Endometrium (tissue), 2 donors: ENCODE results near the gene UBE2C.

Source experiments
- FAIRE-seq: peaks from 2 replicates; lab custom pipeline; 2012; peaks lifted over from hg19 to GRCh38; lab: Jason Lieb, UNC
- donor health status: control.
- donor health status: control.

The UBE2C gene

GRCh38 chr20:45833030-45833882 lies 20.8 kb downstream of the UBE2C start, which contains the start of gene SNX21:
SNX21 (plus strand) TSS chr20:45833799; CDS start chr20:45833920, 121 bp downstream.
- no peak for FAIRE-seq

GRCh38 chr20:45833883-45834796 lies 21.7 kb downstream of the UBE2C start:
- FAIRE-seq: no peak

GRCh38 chr20:45834797-45835161 lies 22.3 kb downstream of the UBE2C start:
- FAIRE-seq: no peak

DNA sequence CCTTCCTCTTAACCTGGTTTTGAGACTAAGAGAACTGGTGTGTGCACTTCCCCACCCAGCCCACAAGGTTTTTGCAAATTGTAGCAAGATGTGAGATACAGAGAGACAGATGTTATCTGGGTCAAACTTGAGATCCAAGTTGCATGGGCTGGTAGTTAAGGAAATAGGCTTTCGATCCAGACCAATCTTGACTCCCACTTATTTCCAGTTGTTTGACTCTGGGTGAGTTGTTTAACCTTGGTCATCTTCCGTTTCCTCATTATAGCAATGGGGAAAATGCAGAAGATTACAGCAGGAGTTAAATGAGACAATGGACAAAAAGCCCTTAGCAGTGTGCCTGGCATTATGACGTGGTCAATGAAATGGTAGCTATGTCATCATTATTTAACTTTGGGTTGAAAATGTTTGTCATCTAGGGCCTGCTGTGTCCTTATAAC lies 22.9 kb downstream of the UBE2C start:
- no peak for FAIRE-seq

DNA sequence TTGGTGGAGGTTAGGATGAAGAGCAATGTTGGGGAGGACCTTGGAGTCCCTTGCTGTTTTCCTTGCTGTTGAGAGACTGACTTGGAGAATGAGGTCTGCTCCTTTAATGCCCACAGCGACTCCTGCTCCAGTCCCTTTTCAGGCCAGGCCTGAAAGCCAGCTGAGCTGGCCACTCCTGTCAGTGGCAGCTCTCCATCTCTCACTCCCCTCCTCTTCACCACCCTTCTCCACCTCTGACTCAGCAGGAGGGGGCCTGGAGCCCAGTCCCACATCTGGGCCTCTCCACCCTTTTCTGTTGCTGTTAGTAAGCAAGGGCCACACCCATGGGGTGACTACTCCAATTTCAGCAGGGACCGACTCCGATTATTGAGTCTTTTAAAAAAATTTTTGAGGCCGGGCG lies 23.4 kb downstream of the UBE2C start:
- no peak for FAIRE-seq

- no peak for FAIRE-seq
Measured at GRCh38 chr20:45836841-45837240, 24.4 kb downstream of the UBE2C start.

- FAIRE-seq: no peak
Measured at GRCh38 chr20:45840700-45841198, 28.3 kb downstream of the UBE2C start.

GRCh38 chr20:45841407-45842129 lies 29.1 kb downstream of the UBE2C start:
- FAIRE-seq: no peak

DNA sequence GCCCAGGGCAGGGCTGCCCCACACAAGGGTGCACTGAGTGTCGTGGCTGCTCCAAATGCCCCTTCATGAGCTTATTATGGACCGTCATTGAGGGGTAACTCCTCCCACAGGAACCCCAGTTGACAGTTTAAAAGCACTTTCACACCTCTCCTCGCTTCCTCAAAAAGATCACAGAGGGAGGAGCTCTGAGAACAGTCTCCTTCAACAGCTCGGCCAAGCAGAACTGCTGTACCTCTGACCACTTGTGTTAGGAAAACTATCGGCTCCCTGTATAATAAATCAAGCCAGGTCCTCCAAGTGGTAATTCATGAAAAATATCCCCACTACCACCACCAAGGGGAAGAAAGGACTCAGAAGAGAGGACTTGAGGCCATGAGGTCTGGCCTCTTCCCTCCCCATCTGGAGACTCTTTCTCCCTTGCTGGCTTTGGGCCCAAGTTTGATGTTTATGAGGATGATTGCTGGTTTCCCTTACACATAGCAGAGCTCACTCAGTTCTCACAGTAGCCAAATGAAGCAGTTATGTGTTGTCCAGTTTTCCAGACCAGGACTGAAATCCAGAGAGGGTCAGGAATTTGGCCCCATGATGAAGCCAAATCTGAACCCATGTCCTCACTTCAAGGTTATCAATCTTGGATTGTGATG lies 29.8 kb downstream of the UBE2C start:
- no peak for FAIRE-seq

DNA sequence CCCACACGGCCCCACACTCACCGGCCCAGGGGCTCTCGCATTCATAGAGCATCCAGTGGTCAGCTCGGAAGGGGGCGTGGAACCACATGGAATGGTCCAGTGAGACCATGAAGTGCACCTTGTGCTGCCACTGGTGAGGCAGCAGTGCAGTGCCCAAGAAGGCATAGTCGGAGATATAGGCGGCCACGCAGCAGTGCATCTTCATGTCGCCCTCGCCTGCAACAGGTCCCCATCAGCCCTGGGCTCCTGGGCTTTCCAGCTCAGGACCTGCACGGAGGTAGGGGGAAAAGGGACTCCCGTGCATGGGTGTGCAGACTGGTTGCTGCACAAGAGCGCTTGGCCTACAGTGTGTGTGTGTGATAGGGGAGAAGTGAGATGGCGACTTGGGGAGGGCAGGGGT lies 31.1 kb downstream of the UBE2C start:
- FAIRE-seq: no peak

DNA sequence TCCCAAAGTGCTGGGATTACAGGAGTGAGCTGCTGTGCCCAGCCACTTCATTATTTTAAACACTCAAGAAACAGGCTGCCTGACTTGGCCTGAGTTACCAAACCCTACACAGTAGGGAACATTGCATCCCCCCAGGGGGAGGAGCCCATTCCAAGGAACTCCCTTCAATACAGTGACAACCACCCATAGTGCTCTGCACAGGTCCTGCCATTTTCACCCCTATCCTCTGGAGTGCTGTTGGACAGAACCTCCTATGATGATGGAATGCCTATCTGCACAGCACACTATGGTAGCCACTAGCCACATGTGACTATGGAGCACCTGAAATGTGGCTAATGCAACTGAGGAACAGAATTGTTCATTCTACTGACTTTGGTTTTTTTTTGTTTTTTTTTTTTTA lies 33.0 kb downstream of the UBE2C start:
- no peak for FAIRE-seq

GRCh38 chr20:45848421-45848820 lies 36.0 kb downstream of the UBE2C start:
- FAIRE-seq: no peak

- FAIRE-seq: no peak
Measured at GRCh38 chr20:45848969-45849582, 36.6 kb downstream of the UBE2C start.

- FAIRE-seq: no peak
Measured at GRCh38 chr20:45850238-45850637, 37.8 kb downstream of the UBE2C start.

DNA sequence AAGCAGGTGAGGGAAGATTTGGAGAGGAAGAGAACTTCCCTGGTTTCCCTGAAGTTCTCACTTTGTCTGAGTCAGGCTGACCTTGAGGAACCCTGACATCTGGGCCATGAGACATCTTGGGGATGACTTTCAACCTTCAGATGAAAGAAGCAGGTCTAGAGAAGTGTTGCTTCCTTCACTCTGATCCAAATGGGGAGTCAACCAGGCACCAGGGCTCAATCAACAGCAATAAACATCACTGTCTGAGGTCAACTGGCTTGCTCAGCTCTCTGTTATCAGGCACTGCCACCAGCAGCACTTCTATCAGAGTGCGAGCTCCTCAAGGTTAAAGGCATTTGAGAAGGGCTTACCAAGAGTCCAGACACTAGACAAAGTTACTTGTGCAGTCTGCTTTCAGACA lies 38.5 kb downstream of the UBE2C start:
- no peak for FAIRE-seq

DNA sequence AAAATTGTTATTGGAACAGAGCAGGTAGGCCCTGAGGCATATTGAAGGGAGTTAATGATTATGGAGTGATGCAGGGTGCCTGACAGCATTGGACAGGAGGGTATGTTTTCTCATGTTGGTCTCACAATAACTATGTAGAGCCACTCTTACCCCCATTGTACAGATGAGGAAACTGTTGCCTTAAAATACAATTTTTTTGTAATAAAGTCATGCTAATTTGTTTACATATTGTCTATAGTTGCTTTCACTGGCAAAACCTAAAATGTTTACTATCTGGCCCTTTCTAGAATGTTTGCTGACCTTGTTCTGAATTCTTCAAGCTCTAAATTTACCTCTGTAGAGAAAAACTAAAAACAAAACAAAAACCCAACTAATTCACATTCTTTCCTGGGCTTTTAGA lies 39.1 kb downstream of the UBE2C start:
- FAIRE-seq: no peak

DNA sequence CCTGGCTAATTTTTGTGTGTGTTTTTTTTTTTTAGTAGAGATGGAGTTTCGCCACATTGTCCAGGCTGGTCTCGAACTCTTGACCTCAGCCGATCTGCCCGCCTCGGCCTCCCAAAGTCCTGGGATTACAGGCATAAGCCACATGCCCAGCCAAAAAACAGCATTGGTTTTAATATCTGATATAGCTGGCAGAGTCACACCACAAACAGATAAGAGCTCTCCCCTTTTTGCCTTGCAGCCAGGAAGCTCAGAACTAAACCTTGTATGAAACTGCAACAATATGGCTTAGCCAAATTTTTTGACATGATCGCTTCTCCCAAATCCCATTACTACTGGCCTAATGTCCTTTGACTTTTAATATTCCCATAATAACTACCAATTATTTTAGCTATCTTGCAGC lies 39.9 kb downstream of the UBE2C start:
- no peak for FAIRE-seq

- FAIRE-seq: no peak
Measured at GRCh38 chr20:45853484-45853883, 41.0 kb downstream of the UBE2C start.

DNA sequence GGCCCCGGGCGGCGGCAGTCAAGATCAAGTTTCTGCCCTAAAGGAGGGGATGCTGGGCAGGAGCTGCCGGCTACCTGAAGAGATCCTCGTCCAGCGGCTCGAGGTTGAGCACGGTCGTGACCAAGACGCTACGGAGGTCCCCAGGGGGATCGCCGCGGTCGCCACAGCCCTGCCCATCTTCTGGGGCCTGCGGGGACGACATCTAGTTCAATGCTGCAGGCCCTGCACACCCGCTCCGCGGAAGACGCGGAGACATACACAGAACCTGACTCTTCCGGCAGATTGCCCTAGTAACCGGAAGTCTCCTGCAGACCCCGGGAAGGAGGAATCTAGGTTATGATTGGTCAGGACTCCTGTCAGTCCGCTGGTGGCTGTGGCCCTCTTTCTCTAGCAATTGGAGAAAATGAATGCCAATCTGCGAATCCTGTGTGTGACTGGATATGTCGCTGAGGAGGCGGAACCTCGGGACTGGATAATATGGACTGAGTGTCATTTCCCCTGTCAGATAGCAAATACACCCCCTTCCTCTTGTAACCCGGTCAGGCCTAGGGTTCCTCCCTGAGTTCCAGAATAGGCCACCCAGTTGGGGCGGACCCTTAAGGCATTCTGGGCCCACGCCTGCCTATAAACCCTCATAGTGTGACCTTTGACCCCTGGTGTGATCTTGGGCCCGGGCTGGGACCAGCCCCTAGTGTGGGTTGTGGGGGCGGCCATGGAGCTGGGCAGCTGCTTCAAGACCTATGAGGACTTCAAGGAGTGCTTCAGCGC lies 44.9 kb downstream of the UBE2C start, which contains the start of the genes ACOT8 and ZSWIM3:
Gene ACOT8 (minus strand): TSS at position 279 of the 768 bp plus-strand sequence. CDS start 77 bp downstream, at position 202.
Gene ZSWIM3 (plus strand): TSS at position 501 of the 768 bp plus-strand sequence. CDS start 212 bp downstream, at position 713.
- peak; percentile 93 for FAIRE-seq

GRCh38 chr20:45857882-45858216 lies 45.4 kb downstream of the UBE2C start:
- no peak for FAIRE-seq
